Neural crest cell (in vitro differentiated cells): ENCODE data around the gene FRYL. TPM values are rescaled to one million over a fixed set of nuclear protein-coding genes. Genes with fewer than 3 reads are reported as not detected.

ENCODE experiments used
- DNase-seq: peaks from one replicate; pipeline ENCODE4 v3.0.0; 2021; ENCODE audit warnings: low read depth, mixed read lengths, low spot score
- H3K27ac Mint-ChIP-seq: one replicate; pipeline ENCODE4 v1.8.0; 2021; ENCODE audit warnings: mild to moderate bottlenecking, mixed read lengths; ENCODE audit not compliant: unreplicated experiment
- H3K27me3 Mint-ChIP-seq: 2 replicates; pipeline ENCODE4 v1.8.0; 2021; ENCODE audit warnings: low read depth, mild to moderate bottlenecking, mixed read lengths
- H3K36me3 Mint-ChIP-seq: 2 replicates; pipeline ENCODE4 v1.8.0; 2021; ENCODE audit warnings: low read depth, mild to moderate bottlenecking, mixed read lengths
- H3K4me1 Mint-ChIP-seq: 2 replicates; pipeline ENCODE4 v1.8.0; 2021; ENCODE audit warnings: mixed read lengths
- H3K4me3 Mint-ChIP-seq: one replicate; pipeline ENCODE4 v1.8.0; 2021; ENCODE audit warnings: mild to moderate bottlenecking, mixed read lengths
- H3K9me3 Mint-ChIP-seq: 2 replicates; pipeline ENCODE4 v1.8.0; 2021; ENCODE audit warnings: mixed read lengths
- total RNA-seq: library from RNA; stranded (reverse); gene quantifications from 2 replicates; pipeline ENCODE4 v1.2.1, GENCODE V29; 2021
- TF ChIP-seq, protein P1 (sequence below): fragments of 200-600 bp; sonication (generic); conservative IDR thresholded peaks from 2 replicates; pipeline ENCODE4 v1.5.0; 2021; ENCODE audit warnings: antibody characterized with exemption, mild to moderate bottlenecking

Gene FRYL
- total RNA-seq, 1 donor from 2014 or later: 48.7 TPM

DNA sequence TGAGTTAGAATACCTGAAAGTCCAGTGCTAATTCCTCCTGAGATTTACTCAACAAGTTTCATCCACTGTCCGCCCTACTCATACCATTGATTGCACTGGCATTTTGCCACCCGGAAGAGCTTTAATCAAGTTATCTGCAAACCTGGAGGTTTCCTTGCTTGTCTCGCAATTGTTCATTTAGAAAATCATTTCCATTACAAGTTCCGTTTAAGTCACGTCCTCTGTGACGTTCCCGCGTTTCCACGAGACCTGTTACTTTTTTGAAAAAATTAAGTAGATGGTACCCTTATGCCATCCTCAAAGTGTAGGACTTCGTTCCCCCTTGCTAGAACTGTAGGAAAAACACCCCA lies 761 bp upstream of the FRYL start:
- Mint-ChIP-seq H3K27me3 (no peaks in the 10 kb centered on the region), H3K27ac (peak overlapping the region; percentile 69), H3K9me3 (no peaks in the 10 kb centered on the region), H3K36me3 (no peaks in the 10 kb centered on the region), H3K4me3 (peak overlapping the region; percentile 96), H3K4me1 (peaks cover 53% of the 10 kb centered on the region)
- TF ChIP-seq, protein P1, sequence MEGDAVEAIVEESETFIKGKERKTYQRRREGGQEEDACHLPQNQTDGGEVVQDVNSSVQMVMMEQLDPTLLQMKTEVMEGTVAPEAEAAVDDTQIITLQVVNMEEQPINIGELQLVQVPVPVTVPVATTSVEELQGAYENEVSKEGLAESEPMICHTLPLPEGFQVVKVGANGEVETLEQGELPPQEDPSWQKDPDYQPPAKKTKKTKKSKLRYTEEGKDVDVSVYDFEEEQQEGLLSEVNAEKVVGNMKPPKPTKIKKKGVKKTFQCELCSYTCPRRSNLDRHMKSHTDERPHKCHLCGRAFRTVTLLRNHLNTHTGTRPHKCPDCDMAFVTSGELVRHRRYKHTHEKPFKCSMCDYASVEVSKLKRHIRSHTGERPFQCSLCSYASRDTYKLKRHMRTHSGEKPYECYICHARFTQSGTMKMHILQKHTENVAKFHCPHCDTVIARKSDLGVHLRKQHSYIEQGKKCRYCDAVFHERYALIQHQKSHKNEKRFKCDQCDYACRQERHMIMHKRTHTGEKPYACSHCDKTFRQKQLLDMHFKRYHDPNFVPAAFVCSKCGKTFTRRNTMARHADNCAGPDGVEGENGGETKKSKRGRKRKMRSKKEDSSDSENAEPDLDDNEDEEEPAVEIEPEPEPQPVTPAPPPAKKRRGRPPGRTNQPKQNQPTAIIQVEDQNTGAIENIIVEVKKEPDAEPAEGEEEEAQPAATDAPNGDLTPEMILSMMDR: no peak
- no peak for DNase-seq

DNA sequence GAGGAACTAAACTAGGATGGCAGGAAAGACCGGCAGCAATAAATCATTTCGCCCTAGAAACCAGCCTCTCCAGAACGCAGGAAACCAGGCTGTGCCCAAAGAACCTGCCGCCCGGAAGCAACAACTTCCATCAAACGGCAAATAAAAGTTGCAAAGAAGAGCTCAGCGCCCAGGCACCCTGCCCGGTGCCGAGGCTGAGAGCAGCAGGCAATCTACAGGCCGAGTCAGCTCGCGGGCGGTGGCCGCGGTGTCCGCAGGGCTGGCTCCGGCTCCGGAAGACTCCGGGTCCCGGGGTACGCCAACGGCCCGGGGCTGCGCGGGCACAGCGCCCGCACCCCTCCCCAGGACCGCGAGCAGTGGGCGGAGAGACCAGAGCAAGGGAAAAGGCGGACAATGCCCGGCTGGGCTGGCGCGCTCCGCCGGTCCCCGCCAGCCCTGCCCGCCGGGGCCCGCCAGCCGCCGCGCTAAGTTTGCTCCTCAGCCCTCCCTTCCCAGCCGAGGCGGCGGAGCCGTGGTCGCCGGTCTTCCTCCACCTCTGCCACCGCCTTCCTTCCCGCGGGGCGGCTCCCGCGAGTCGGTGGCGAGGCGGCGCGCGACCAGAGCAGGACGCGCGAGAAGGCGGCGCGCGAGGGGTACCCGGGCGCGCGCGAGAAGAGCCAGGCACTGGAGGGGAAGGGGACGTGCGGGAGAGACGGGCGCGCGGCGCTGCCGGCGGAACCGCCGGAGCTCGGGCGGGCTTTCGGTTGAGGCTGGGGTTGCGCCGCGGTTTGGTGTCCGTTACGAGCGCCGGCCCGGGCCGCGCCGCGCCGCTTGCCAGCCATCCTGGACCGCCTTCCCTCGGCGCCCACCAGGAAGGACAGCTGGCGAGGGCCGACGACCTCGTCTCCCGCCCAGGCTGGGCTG lies 733 bp downstream of the FRYL start:
- TF ChIP-seq, protein P1: no peak
- Mint-ChIP-seq H3K27me3 (no peaks in the 10 kb centered on the region), H3K4me1 (peaks cover 58% of the 10 kb centered on the region), H3K9me3 (no peaks in the 10 kb centered on the region), H3K27ac (peak overlapping the region; percentile 95), H3K36me3 (no peaks in the 10 kb centered on the region), H3K4me3 (peak overlapping the region; percentile 96)
- DNase-seq: peak; percentile 57

DNA sequence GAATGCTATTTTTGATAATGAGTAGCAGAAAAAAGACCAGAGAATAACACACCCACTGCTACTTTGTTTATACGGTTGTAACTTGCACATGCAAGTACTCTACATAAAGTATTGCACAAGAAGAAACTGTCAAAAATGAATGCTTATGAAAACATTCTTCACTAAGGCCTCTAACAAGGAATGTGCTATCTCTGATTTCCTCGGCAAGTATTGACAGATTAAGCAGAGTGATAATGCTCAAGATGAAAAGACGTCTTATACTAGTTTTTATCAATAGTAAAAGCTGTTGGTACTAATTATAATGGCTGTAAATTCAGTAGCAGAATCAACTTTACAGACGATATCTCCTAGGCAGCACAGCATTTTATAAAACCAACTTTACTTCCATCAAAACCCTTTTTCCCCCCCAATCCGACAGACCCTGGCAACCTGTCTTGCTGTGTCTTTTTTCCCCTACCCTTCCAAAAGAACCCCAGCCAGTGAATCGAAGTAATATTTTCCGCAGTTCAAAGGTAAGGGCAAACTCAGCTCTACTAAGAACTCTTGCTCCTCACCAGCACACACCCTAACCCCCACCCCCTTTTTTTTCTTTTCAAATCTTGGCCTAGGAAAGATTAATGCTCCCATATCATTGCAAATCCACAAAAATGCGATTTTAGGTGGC lies 1.5 kb downstream of the FRYL start:
- DNase-seq: no peak
- TF ChIP-seq, protein P1: no peak
- Mint-ChIP-seq H3K36me3 (no peaks in the 10 kb centered on the region), H3K4me1 (peaks cover 54% of the 10 kb centered on the region), H3K27ac (peak overlapping the region; percentile 95), H3K4me3 (peak overlapping the region; percentile 94), H3K9me3 (no peaks in the 10 kb centered on the region), H3K27me3 (no peaks in the 10 kb centered on the region)

DNA sequence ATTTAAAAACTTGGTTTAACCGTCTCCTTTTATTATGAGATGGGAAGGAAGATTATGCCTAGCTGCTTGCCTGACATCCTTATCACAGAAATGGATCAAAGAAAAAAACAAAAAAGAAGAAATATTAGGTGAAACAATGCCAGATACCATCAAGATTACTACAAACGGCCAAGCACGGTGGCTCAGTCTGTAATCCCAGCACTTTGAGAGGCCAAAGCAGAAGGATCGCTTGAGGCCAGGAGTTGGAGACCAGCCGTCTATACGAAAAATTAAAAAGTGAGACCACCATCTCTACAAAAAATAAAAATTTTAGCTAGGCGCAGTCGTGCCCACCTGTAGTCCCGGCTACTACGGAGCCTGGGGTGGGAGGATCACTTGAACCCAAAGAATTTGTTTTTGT lies 2.3 kb downstream of the FRYL start:
- TF ChIP-seq, protein P1: no peak
- Mint-ChIP-seq H3K4me3 (peak overlapping the region; percentile 94), H3K9me3 (no peaks in the 10 kb centered on the region), H3K4me1 (peaks cover 54% of the 10 kb centered on the region), H3K36me3 (no peaks in the 10 kb centered on the region), H3K27me3 (no peaks in the 10 kb centered on the region), H3K27ac (no peak overlapping the region)
- no peak for DNase-seq

DNA sequence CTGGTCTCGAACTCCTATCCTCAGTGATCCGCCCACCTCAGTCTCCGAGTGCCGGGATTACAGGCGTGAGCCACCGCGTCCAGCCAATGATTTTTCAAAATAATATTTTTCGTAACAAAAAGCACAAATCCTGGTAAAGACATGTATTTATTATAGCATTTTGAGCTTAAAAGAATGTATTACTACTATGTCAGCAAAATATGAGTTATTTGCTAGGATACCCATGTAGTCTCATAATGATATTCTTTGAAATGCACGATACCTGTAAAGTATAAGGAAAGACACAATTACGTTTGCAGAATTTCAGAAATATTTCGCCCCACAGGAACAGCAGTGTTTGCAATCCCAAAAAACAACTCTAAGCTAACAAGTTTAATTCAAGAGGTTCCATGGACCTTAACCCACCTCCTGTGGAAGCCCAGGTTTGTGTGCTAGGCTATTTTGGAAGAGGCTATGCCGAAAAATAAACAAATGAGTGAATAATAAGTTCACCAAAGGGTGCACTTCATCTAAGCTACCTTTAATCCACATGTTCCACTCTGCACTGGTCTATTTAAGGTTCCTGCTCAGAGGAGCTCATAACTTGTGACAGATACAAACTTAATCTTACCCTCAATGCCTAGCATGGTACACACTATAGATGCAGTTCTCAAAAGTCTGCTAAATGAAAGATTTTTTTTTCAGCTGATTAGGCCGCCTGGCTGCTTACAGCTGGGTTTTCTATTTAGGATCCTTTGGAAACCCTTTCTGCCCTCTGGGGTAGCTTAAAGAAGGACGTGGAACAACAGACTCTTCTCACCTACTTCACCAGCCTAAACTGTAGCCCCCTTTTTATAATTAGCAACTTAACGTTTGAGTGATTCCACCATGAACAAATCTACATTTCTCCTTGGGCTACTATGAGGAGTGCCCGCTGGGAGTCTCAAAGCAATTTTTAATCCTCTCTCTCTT lies 5.0 kb downstream of the FRYL start:
- H3K36me3 Mint-ChIP-seq: no peaks in the 10 kb centered on the region
- H3K27me3 Mint-ChIP-seq: no peaks in the 10 kb centered on the region
- no peak overlapping the region for H3K27ac Mint-ChIP-seq
- no peaks in the 10 kb centered on the region for H3K9me3 Mint-ChIP-seq
- no peak for DNase-seq
- peaks cover 47% of the 10 kb centered on the region for H3K4me1 Mint-ChIP-seq
- peak overlapping the region; percentile 59 for H3K4me3 Mint-ChIP-seq
- TF ChIP-seq, protein P1: no peak
